Uterus (tissue), 4 donors: ENCODE data around the gene OGFOD1. TPM values are rescaled to one million over a fixed set of nuclear protein-coding genes. Genes with fewer than 3 reads are reported as not detected.

Experiments
- DNase-seq, 2 donors: peaks; one replicate each; pipeline ENCODE4 v3.0.0-alpha.2; 2019 to 2020
- H3K27ac ChIP-seq, 2 donors: fragments of 200-600 bp; sonication (generic); 1 replicate in 1 of 2; 2 replicates in 1 of 2; pipeline ENCODE4 v1.5.1; 2016 to 2018
- H3K27me3 ChIP-seq, 2 donors: fragments of 200-600 bp; sonication (generic); one replicate each; pipeline ENCODE4 v1.5.1; 2018 to 2019; ENCODE audit warnings: control low read depth in 1 of 2
- H3K36me3 ChIP-seq, 2 donors: fragments of 200-600 bp; sonication (generic); one replicate each; pipeline ENCODE4 v1.5.1; 2019; ENCODE audit warnings: control low read depth in 1 of 2
- H3K4me1 ChIP-seq, 2 donors: fragments of 200-600 bp; sonication (generic); one replicate each; pipeline ENCODE4 v1.5.1; 2018 to 2019; ENCODE audit warnings: control low read depth in 1 of 2
- H3K4me3 ChIP-seq, 2 donors: fragments of 200-600 bp; sonication (generic); 1 replicate in 1 of 2; 2 replicates in 1 of 2; pipeline ENCODE4 v1.5.1; 2018 to 2019; ENCODE audit warnings: mild to moderate bottlenecking in 1 of 2
- H3K9me3 ChIP-seq, 2 donors: fragments of 200-600 bp; sonication (generic); one replicate each; pipeline ENCODE4 v1.5.1; 2019; ENCODE audit warnings: control low read depth in 1 of 2
- POLR2A ChIP-seq, 2 donors: fragments of 450-650 bp; IDR thresholded peaks; one replicate each; pipeline ENCODE4 v1.6.1; 2016; ENCODE audit warnings: antibody characterized with exemption in 2 of 2, mild to moderate bottlenecking in 1 of 2, moderate library complexity in 1 of 2
- intact Hi-C: fragments of 100-400 bp; cut with DNase I; formaldehyde crosslinking; loops from one replicate; pipeline ENCODE4 v1.15.1; 2023; ENCODE audit warnings: low total_unique reads
- total RNA-seq, 4 donors: library from RNA; depleted of rRNA in 3 of 4; stranded (reverse); fragments of >200 nt in 3 of 4; gene quantifications; one replicate each; pipeline versions ENCODE4 v1.1.0 to v1.2.4, GENCODE V29; 2014 to 2023
- TF ChIP-seq, protein P1 (sequence below), 4 experiments: fragments of 200-600 bp in 2 of 4; fragments of 450-650 bp in 2 of 4; sonication (generic) in 2 of 4; IDR thresholded peaks; one replicate each; pipeline ENCODE4 v1.5.1; 2016 to 2019; ENCODE audit warnings: antibody characterized with exemption in 4 of 4, mild to moderate bottlenecking in 2 of 4, moderate library complexity in 1 of 4
- donor health status: DM: yes; HTN: yes; CAD: no.

Gene OGFOD1
- total RNA-seq, 4 donors from 2014 or later = 5.0 to 78.9 (median 20.3) TPM

DNA sequence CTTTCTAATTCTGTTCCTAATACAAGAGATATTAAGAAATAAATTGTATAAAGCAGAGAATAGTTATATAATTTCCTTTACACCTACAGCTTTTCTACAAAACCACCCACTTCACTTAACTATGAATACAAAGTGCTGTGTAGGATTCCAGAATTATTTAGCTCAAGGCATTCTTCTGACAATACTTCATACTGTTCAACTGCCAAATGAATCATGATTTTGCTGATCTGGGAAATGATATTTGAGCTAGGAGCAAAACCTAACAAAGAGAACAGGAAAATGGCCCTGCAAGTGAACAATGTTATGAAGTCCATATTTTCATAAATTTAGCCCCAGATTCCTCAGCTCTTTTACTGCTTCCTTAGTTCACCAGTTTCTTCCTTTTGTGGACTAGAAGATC is 55.6 kb downstream of the OGFOD1 start:
- Histone ChIP-seq H3K9me3 (no peaks in the 10 kb centered on the region), H3K27ac (no peak overlapping the region), H3K4me3 (no peak overlapping the region), H3K4me1 (no peaks in the 10 kb centered on the region), H3K27me3 (no peaks in the 10 kb centered on the region), H3K36me3 (no peaks in the 10 kb centered on the region)
- DNase-seq = no peak
- intact Hi-C loops = no loop called here
- no peak for TF ChIP-seq POLR2A (IDR thresholded peaks at IDR 0.05)
- TF ChIP-seq, protein P1, sequence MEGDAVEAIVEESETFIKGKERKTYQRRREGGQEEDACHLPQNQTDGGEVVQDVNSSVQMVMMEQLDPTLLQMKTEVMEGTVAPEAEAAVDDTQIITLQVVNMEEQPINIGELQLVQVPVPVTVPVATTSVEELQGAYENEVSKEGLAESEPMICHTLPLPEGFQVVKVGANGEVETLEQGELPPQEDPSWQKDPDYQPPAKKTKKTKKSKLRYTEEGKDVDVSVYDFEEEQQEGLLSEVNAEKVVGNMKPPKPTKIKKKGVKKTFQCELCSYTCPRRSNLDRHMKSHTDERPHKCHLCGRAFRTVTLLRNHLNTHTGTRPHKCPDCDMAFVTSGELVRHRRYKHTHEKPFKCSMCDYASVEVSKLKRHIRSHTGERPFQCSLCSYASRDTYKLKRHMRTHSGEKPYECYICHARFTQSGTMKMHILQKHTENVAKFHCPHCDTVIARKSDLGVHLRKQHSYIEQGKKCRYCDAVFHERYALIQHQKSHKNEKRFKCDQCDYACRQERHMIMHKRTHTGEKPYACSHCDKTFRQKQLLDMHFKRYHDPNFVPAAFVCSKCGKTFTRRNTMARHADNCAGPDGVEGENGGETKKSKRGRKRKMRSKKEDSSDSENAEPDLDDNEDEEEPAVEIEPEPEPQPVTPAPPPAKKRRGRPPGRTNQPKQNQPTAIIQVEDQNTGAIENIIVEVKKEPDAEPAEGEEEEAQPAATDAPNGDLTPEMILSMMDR (IDR thresholded peaks at IDR 0.05) = no peak

DNA sequence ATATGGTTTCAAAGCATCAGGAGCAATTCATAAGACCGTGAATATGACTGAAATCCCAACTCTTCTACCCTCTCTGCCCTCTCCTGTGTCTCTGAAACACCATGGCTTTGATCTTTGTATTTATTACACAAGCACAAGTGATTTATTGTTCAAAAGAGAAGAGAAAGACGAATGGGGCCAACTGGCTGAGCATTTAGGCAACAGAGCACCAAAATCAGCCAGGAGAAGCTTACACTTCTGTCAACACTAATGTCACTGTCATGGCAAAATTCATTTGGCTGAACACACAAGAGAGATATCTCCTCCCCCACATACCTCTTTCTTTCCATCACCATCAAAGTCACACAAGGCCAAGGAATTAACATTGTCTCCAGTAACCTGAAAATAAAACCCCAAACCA is 59.2 kb downstream of the OGFOD1 start:
- no peak overlapping the region for H3K27ac ChIP-seq
- peaks cover 0 to 7% of the 10 kb centered on the region in 2 donors for H3K4me1 ChIP-seq

DNA sequence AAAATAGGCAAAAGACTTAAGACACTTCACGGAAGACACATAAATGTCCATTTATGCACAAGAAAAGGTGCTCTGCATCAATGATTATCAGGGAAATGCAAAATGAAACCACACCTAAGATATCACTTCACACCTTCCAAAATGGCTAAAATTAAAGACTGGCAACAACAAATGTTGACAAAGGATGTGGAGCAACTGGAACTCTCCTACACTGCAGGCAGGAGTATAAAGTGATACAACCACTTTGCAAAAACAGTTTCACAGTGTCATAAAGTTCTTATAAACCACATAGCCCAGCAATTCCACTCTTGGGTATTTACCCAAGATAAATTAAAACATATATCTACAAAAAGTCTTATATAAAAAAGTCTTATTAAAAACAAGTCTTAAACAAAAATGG is 60.7 kb downstream of the OGFOD1 start:
- H3K27ac ChIP-seq = no peak overlapping the region
- TF ChIP-seq, protein P1 (IDR thresholded peaks at IDR 0.05) = no peak
- no peak for TF ChIP-seq POLR2A (IDR thresholded peaks at IDR 0.05)
- H3K4me1 ChIP-seq = peaks cover 0 to 7% of the 10 kb centered on the region in 2 donors
- intact Hi-C loops = loop anchor here (10.0 kb wide), 1 partner anchor 193 kb away; no protein-coding TSS in a partner anchor
- no peak for DNase-seq
- H3K27me3 ChIP-seq = no peaks in the 10 kb centered on the region
- H3K36me3 ChIP-seq = no peaks in the 10 kb centered on the region
- no peak overlapping the region for H3K4me3 ChIP-seq
- no peaks in the 10 kb centered on the region for H3K9me3 ChIP-seq

More for the DNA sequence above, 59.2 kb downstream of the OGFOD1 start:
- Histone ChIP-seq H3K27me3 (no peaks in the 10 kb centered on the region), H3K9me3 (no peaks in the 10 kb centered on the region), H3K36me3 (no peaks in the 10 kb centered on the region), H3K4me3 (no peak overlapping the region)
- intact Hi-C loops = loop anchor here (10.0 kb wide), 1 partner anchor 194 kb away; no protein-coding TSS in a partner anchor
- no peak for DNase-seq
- TF ChIP-seq, protein P1 (IDR thresholded peaks at IDR 0.05) = no peak
- no peak for TF ChIP-seq POLR2A (IDR thresholded peaks at IDR 0.05)

DNA sequence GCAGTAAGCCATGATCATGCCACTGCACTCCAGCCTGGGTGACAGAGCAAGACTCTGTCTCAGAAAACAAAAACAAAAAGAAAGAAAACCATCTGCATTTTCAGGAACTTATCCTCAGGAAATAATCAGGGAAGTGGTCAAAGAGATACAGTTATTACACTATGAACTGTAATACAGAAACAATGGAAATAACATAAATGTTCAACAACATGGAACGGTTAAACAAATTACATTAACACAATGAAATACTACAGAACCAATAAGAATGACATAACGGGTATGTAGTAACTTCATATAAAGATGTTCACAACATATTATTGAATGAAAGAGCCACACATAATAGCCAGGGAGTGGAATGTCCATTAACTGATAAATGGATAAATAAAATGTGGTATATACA is 61.7 kb downstream of the OGFOD1 start:
- Histone ChIP-seq H3K4me3 (no peak overlapping the region), H3K36me3 (no peaks in the 10 kb centered on the region), H3K27ac (no peak overlapping the region), H3K9me3 (no peaks in the 10 kb centered on the region), H3K4me1 (peaks cover 0 to 7% of the 10 kb centered on the region in 2 donors), H3K27me3 (no peaks in the 10 kb centered on the region)
- DNase-seq = no peak
- intact Hi-C loops = loop anchor here (10.0 kb wide), 1 partner anchor 192 kb away; no protein-coding TSS in a partner anchor
- no peak for TF ChIP-seq POLR2A (IDR thresholded peaks at IDR 0.05)
- TF ChIP-seq, protein P1 (IDR thresholded peaks at IDR 0.05) = no peak

DNA sequence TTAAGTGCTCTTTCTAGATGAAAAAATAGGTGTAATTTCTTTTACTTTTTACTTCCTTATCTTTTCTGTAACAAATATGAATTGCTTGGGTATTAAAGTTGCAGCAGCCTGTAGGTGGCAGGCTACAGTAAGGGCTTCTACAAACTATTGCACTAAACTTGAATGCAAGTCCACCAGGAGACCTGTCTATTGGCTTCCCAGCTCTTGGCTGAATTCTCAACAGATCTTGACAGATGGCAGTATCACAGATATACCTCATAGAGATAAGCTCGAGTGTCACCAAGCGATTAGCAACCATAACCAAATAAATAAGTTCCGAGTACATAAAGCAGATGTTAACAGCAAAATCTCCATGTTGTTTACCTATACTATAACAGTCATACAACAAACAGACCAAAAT is 62.6 kb downstream of the OGFOD1 start:
- intact Hi-C loops = loop anchor here (10.0 kb wide), 1 partner anchor 191 kb away; no protein-coding TSS in a partner anchor
- TF ChIP-seq POLR2A (IDR thresholded peaks at IDR 0.05) = no peak
- TF ChIP-seq, protein P1 (IDR thresholded peaks at IDR 0.05) = peak; percentile 56 to 69 (median 64)
- no peak overlapping the region for H3K4me3 ChIP-seq
- H3K4me1 ChIP-seq = peaks cover 1 to 7% of the 10 kb centered on the region in 2 donors
- DNase-seq = peak; percentile 30 to 49
- H3K9me3 ChIP-seq = no peaks in the 10 kb centered on the region
- H3K36me3 ChIP-seq = no peaks in the 10 kb centered on the region
- H3K27ac ChIP-seq = no peak overlapping the region
- H3K27me3 ChIP-seq = no peaks in the 10 kb centered on the region
